ENCODE measurements around the gene C3orf20. TPM values are rescaled to one million over a fixed set of nuclear protein-coding genes. Genes with fewer than 3 reads are reported as not detected.
A peak's percentile ranks its signal among the peaks of the same experiment; 100 is the strongest.

C3orf20 gene
- total RNA-seq, 1 donor from 2014 or later, result 0.13 TPM

GRCh38 chr3:14811684-14812083 lies 136.7 kb downstream of the C3orf20 start:
- no peaks in the 10 kb centered on the region for H3K9me3 Mint-ChIP-seq (ENCODE audit: unreplicated experiment)
- no peak for TF ChIP-seq CTCF (IDR thresholded peaks at IDR 0.05; ENCODE audit: unreplicated experiment)
- H3K4me1 Mint-ChIP-seq (ENCODE audit: unreplicated experiment), result peaks cover 71% of the 10 kb centered on the region
- peaks cover 42% of the 10 kb centered on the region for H3K36me3 Mint-ChIP-seq (ENCODE audit: low read depth, unreplicated experiment)
- H3K27ac Mint-ChIP-seq (ENCODE audit: unreplicated experiment), result peak overlapping the region; percentile 96
- peaks cover 24% of the 10 kb centered on the region for H3K27me3 Mint-ChIP-seq (ENCODE audit: unreplicated experiment)
- peak overlapping the region; percentile 99 for H3K4me3 Mint-ChIP-seq (ENCODE audit: unreplicated experiment)
- peak; percentile 30 for DNase-seq (ENCODE audit: low spot score)

GRCh38 chr3:14812196-14812790 lies 137.4 kb downstream of the C3orf20 start:
- no peak for TF ChIP-seq CTCF (IDR thresholded peaks at IDR 0.05; ENCODE audit: unreplicated experiment)
- Mint-ChIP-seq H3K4me3 (ENCODE audit: unreplicated experiment) (peak overlapping the region; percentile 99), H3K9me3 (ENCODE audit: unreplicated experiment) (no peaks in the 10 kb centered on the region)

GRCh38 chr3:14814411-14814871 lies 139.5 kb downstream of the C3orf20 start:
- no peak for DNase-seq (ENCODE audit: low spot score)
- no peak for TF ChIP-seq CTCF (IDR thresholded peaks at IDR 0.05; ENCODE audit: unreplicated experiment)
- peaks cover 61% of the 10 kb centered on the region for H3K36me3 Mint-ChIP-seq (ENCODE audit: low read depth, unreplicated experiment)
- no peak overlapping the region for H3K4me3 Mint-ChIP-seq (ENCODE audit: unreplicated experiment)
- peaks cover 28% of the 10 kb centered on the region for H3K27me3 Mint-ChIP-seq (ENCODE audit: unreplicated experiment)
- H3K9me3 Mint-ChIP-seq (ENCODE audit: unreplicated experiment), result no peaks in the 10 kb centered on the region
- H3K4me1 Mint-ChIP-seq (ENCODE audit: unreplicated experiment), result peaks cover 73% of the 10 kb centered on the region
- peak overlapping the region; percentile 2 for H3K27ac Mint-ChIP-seq (ENCODE audit: unreplicated experiment)

More at GRCh38 chr3:14812196-14812790, 137.4 kb downstream of the C3orf20 start:
- H3K27ac Mint-ChIP-seq (ENCODE audit: unreplicated experiment), result peak overlapping the region; percentile 96
- no peak for DNase-seq (ENCODE audit: low spot score)
- H3K27me3 Mint-ChIP-seq (ENCODE audit: unreplicated experiment), result peaks cover 23% of the 10 kb centered on the region
- H3K36me3 Mint-ChIP-seq (ENCODE audit: low read depth, unreplicated experiment), result peaks cover 43% of the 10 kb centered on the region
- H3K4me1 Mint-ChIP-seq (ENCODE audit: unreplicated experiment), result peaks cover 67% of the 10 kb centered on the region

GRCh38 chr3:14816359-14816758 lies 141.4 kb downstream of the C3orf20 start:
- Mint-ChIP-seq H3K27me3 (ENCODE audit: unreplicated experiment) (peaks cover 22% of the 10 kb centered on the region), H3K9me3 (ENCODE audit: unreplicated experiment) (no peaks in the 10 kb centered on the region), H3K36me3 (ENCODE audit: low read depth, unreplicated experiment) (peaks cover 79% of the 10 kb centered on the region), H3K27ac (ENCODE audit: unreplicated experiment) (no peak overlapping the region), H3K4me3 (ENCODE audit: unreplicated experiment) (peak overlapping the region; percentile 73), H3K4me1 (ENCODE audit: unreplicated experiment) (peaks cover 72% of the 10 kb centered on the region)
- no peak for TF ChIP-seq CTCF (IDR thresholded peaks at IDR 0.05; ENCODE audit: unreplicated experiment)
- DNase-seq (ENCODE audit: low spot score), result no peak

GRCh38 chr3:14818804-14819500 lies 144.0 kb downstream of the C3orf20 start, which contains the start of gene FGD5:
Gene FGD5, plus strand, starts transcription at chr3:14818962. Its CDS starts 110 bp downstream, at chr3:14819072.
- Mint-ChIP-seq H3K27ac (ENCODE audit: unreplicated experiment) (peak within 1 kb of the TSS; percentile 52), H3K9me3 (ENCODE audit: unreplicated experiment) (no peaks in the 10 kb centered on the region), H3K4me1 (ENCODE audit: unreplicated experiment) (peaks cover 70% of the 10 kb centered on the region), H3K4me3 (ENCODE audit: unreplicated experiment) (peak within 1 kb of the TSS; percentile 67), H3K36me3 (ENCODE audit: low read depth, unreplicated experiment) (peaks cover 61% of the 10 kb centered on the region), H3K27me3 (ENCODE audit: unreplicated experiment) (peaks cover 7% of the 10 kb centered on the region)
- TF ChIP-seq CTCF (IDR thresholded peaks at IDR 0.05; ENCODE audit: unreplicated experiment), result no peak
- no peak for DNase-seq (ENCODE audit: low spot score)
